WTC11 (cell line): Measurements from ENCODE around the gene EBLN2. TPM values are rescaled to one million over a fixed set of nuclear protein-coding genes. Genes with fewer than 3 reads are reported as not detected.

Experiments used
- ATAC-seq: fragments of 200-7000 bp; cut with Tn5 transposase; 2 replicates; pipeline ENCODE4 v1.10.0; 2021; ENCODE audit warnings: mild to moderate bottlenecking, moderate library complexity
- CTCF ChIA-PET: fragments of 300-600 bp; sonication (Branson Sonifier 250); formaldehyde crosslinking; loops from one replicate; lab custom pipeline; 2021; ENCODE audit warnings: antibody characterized with exemption; lab: Charles Lee
- POLR2A ChIA-PET: fragments of 350-600 bp; sonication (Branson Sonifier 250); formaldehyde crosslinking; loops from one replicate; lab custom pipeline; 2021; ENCODE audit warnings: antibody characterized with exemption; lab: Charles Lee
- DNase-seq: peaks from one replicate; pipeline ENCODE4 v3.0.0; 2021; ENCODE audit warnings: low spot score
- H3K27ac Mint-ChIP-seq: 2 replicates; pipeline ENCODE4 v1.8.0; 2021; ENCODE audit warnings: mixed read lengths
- H3K27me3 Mint-ChIP-seq: 2 replicates; pipeline ENCODE4 v1.8.0; 2021; ENCODE audit warnings: low read depth, mild to moderate bottlenecking, moderate library complexity, mixed read lengths
- H3K36me3 Mint-ChIP-seq: 2 replicates; pipeline ENCODE4 v1.8.0; 2021; ENCODE audit warnings: mixed read lengths
- H3K4me1 Mint-ChIP-seq: 2 replicates; pipeline ENCODE4 v1.8.0; 2022; ENCODE audit warnings: mixed read lengths
- H3K4me3 Mint-ChIP-seq: 2 replicates; pipeline ENCODE4 v1.8.0; 2021; ENCODE audit warnings: mild to moderate bottlenecking, moderate library complexity, mixed read lengths
- H3K9me3 Mint-ChIP-seq: 2 replicates; pipeline ENCODE4 v1.8.0; 2021; ENCODE audit warnings: mixed read lengths
- KAT7 ChIP-seq: sonication (generic); formaldehyde crosslinking; IDR thresholded peaks from 2 replicates; pipeline ENCODE4 v1.8.1; 2023; ENCODE audit warnings: missing genetic modification reagents, mild to moderate bottlenecking, borderline replicate concordance
- OVOL2 ChIP-seq: fragments of 250-450 bp; sonication (Bioruptor Pico); IDR thresholded peaks from 2 replicates; pipeline ENCODE4 v1.9.0; 2021; ENCODE audit warnings: mild to moderate bottlenecking, borderline replicate concordance
- PRRX2 ChIP-seq: fragments of 250-450 bp; sonication (Bioruptor Pico); IDR thresholded peaks from 2 replicates; pipeline ENCODE4 v1.8.0; 2021; ENCODE audit warnings: mild to moderate bottlenecking
- SMAD4 ChIP-seq: sonication (generic); formaldehyde crosslinking; IDR thresholded peaks from 2 replicates; pipeline ENCODE4 v1.8.0; 2022; ENCODE audit warnings: mild to moderate bottlenecking, missing genetic modification reagents
- SOX15 ChIP-seq: fragments of 250-450 bp; sonication (Bioruptor Pico); IDR thresholded peaks from 2 replicates; pipeline ENCODE4 v1.9.0; 2021; ENCODE audit warnings: mild to moderate bottlenecking
- ZNF317 ChIP-seq: sonication (generic); formaldehyde crosslinking; IDR thresholded peaks from 2 replicates; pipeline ENCODE4 v1.8.1; 2023; ENCODE audit warnings: low read depth, mild to moderate bottlenecking, moderate library complexity, missing genetic modification reagents, borderline replicate concordance
- ZNF396 ChIP-seq: fragments of 250-450 bp; sonication (Bioruptor Pico); IDR thresholded peaks from 2 replicates; pipeline ENCODE4 v1.8.0; 2021; ENCODE audit warnings: mild to moderate bottlenecking, moderate library complexity, borderline replicate concordance
- ZNF416 ChIP-seq: fragments of 250-450 bp; sonication (Bioruptor Pico); IDR thresholded peaks from 2 replicates; pipeline ENCODE4 v1.9.0; 2021; ENCODE audit warnings: mild to moderate bottlenecking, inconsistent platforms
- total RNA-seq: library from RNA; stranded (reverse); gene quantifications from 3 replicates; pipeline ENCODE4 v1.2.3, GENCODE V29; 2021
- TF ChIP-seq, protein P1 (sequence below): sonication (generic); formaldehyde crosslinking; IDR thresholded peaks from 2 replicates; pipeline ENCODE4 v1.8.1; 2023; ENCODE audit warnings: mild to moderate bottlenecking, missing genetic modification reagents
- TF ChIP-seq, protein P2 (sequence below): fragments of 200-600 bp; IDR thresholded peaks from 2 replicates; pipeline ENCODE4 v1.8.0; 2022; ENCODE audit warnings: antibody characterized with exemption
- TF ChIP-seq, protein P3 (sequence below): sonication (generic); formaldehyde crosslinking; IDR thresholded peaks from 2 replicates; pipeline ENCODE4 v1.8.0; 2023; ENCODE audit warnings: missing genetic modification reagents, mild to moderate bottlenecking, borderline replicate concordance
- TF ChIP-seq, protein P4 (sequence below): sonication (generic); formaldehyde crosslinking; IDR thresholded peaks from 2 replicates; pipeline ENCODE4 v1.8.1; 2022; ENCODE audit warnings: mild to moderate bottlenecking, moderate library complexity, missing genetic modification reagents
- TF ChIP-seq, protein P5 (sequence below): sonication (generic); formaldehyde crosslinking; IDR thresholded peaks from 2 replicates; pipeline ENCODE4 v1.8.0; 2022; ENCODE audit warnings: mild to moderate bottlenecking, missing genetic modification reagents
- TF ChIP-seq, protein P6 (sequence below): fragments of 250-450 bp; sonication (Bioruptor Pico); IDR thresholded peaks from 2 replicates; pipeline ENCODE4 v1.8.0; 2021; ENCODE audit warnings: mild to moderate bottlenecking

Gene EBLN2
- total RNA-seq, 1 experiment from 2014 or later = 4.3 TPM

DNA sequence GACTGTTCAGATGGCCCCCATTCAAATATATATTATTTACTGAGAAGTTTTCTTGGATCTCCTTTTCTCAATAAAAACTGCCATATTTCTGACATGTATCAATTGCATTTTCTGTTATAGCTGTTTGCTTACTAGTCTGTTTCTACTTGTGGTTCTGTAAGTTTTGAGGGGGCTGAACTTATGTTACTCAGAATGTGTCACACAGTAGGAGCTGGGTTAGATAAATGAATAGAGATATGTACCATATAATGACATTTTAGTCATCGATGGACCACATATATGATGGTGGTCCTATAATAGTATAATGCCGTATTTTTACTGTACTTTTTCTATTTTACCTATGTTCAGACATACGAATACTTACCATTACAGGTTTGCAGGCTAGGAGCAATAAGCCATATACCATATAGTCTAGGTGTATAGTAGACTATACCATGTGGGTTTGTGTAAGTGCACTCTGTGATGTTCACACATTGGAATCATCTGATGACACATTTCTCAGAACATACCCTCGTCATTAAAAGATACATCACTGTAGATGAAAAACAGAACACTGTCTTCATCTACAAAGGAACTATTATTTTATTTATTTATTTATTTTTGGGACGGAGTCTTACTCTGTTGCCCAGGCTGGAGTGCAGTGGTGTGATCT is 42.5 kb upstream of the EBLN2 start (continued):
- TF ChIP-seq, protein P1, sequence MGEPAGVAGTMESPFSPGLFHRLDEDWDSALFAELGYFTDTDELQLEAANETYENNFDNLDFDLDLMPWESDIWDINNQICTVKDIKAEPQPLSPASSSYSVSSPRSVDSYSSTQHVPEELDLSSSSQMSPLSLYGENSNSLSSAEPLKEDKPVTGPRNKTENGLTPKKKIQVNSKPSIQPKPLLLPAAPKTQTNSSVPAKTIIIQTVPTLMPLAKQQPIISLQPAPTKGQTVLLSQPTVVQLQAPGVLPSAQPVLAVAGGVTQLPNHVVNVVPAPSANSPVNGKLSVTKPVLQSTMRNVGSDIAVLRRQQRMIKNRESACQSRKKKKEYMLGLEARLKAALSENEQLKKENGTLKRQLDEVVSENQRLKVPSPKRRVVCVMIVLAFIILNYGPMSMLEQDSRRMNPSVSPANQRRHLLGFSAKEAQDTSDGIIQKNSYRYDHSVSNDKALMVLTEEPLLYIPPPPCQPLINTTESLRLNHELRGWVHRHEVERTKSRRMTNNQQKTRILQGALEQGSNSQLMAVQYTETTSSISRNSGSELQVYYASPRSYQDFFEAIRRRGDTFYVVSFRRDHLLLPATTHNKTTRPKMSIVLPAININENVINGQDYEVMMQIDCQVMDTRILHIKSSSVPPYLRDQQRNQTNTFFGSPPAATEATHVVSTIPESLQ = no peak

DNA sequence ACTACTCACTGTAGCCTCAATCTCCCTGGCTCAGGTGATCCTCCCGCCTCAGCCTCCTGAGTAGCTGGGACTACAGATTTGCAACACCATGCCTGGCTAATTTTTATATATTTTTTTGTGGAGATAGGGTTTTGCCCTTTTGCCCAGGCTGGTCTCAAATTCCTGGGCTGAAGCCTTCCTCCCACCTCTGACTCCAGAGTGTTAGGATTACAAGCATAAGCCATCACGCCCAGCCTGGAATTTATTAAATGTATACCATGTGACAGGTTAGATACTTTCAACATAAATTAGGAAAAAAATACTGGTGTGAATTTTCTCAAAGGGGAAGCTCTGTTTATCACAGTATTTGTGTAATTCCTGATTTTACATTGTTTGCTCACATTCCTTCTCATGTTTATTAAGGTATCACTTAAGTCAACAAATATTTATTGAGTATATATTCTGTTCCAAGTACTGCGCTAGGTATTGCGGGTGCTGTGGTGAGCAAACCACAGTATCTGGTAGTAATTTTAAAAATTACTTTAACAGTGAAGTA is 40.1 kb upstream of the EBLN2 start:
- CTCF ChIA-PET = interaction anchor here (0.7 to 1.9 kb wide), 3 partner anchors 24 to 138 kb away, joined by 3 to 6 read pairs (median 3); partner anchors contain the start of gene PPP4R2
- no peaks in the 10 kb centered on the region for H3K27me3 Mint-ChIP-seq
- TF ChIP-seq ZNF416 (no peak), OVOL2 (CRISPR knock-in tag) (no peak), KAT7 (CRISPR knock-in tag) (no peak), ZNF317 (no peak), ZNF396 (CRISPR knock-in tag) (no peak), SMAD4 (no peak), PRRX2 (CRISPR knock-in tag) (no peak), SOX15 (CRISPR knock-in tag) (no peak)
- TF ChIP-seq, protein P2, sequence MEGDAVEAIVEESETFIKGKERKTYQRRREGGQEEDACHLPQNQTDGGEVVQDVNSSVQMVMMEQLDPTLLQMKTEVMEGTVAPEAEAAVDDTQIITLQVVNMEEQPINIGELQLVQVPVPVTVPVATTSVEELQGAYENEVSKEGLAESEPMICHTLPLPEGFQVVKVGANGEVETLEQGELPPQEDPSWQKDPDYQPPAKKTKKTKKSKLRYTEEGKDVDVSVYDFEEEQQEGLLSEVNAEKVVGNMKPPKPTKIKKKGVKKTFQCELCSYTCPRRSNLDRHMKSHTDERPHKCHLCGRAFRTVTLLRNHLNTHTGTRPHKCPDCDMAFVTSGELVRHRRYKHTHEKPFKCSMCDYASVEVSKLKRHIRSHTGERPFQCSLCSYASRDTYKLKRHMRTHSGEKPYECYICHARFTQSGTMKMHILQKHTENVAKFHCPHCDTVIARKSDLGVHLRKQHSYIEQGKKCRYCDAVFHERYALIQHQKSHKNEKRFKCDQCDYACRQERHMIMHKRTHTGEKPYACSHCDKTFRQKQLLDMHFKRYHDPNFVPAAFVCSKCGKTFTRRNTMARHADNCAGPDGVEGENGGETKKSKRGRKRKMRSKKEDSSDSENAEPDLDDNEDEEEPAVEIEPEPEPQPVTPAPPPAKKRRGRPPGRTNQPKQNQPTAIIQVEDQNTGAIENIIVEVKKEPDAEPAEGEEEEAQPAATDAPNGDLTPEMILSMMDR = no peak
- TF ChIP-seq, protein P1 = no peak
- TF ChIP-seq, protein P3, sequence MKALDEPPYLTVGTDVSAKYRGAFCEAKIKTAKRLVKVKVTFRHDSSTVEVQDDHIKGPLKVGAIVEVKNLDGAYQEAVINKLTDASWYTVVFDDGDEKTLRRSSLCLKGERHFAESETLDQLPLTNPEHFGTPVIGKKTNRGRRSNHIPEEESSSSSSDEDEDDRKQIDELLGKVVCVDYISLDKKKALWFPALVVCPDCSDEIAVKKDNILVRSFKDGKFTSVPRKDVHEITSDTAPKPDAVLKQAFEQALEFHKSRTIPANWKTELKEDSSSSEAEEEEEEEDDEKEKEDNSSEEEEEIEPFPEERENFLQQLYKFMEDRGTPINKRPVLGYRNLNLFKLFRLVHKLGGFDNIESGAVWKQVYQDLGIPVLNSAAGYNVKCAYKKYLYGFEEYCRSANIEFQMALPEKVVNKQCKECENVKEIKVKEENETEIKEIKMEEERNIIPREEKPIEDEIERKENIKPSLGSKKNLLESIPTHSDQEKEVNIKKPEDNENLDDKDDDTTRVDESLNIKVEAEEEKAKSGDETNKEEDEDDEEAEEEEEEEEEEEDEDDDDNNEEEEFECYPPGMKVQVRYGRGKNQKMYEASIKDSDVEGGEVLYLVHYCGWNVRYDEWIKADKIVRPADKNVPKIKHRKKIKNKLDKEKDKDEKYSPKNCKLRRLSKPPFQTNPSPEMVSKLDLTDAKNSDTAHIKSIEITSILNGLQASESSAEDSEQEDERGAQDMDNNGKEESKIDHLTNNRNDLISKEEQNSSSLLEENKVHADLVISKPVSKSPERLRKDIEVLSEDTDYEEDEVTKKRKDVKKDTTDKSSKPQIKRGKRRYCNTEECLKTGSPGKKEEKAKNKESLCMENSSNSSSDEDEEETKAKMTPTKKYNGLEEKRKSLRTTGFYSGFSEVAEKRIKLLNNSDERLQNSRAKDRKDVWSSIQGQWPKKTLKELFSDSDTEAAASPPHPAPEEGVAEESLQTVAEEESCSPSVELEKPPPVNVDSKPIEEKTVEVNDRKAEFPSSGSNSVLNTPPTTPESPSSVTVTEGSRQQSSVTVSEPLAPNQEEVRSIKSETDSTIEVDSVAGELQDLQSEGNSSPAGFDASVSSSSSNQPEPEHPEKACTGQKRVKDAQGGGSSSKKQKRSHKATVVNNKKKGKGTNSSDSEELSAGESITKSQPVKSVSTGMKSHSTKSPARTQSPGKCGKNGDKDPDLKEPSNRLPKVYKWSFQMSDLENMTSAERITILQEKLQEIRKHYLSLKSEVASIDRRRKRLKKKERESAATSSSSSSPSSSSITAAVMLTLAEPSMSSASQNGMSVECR = no peak
- TF ChIP-seq, protein P4, sequence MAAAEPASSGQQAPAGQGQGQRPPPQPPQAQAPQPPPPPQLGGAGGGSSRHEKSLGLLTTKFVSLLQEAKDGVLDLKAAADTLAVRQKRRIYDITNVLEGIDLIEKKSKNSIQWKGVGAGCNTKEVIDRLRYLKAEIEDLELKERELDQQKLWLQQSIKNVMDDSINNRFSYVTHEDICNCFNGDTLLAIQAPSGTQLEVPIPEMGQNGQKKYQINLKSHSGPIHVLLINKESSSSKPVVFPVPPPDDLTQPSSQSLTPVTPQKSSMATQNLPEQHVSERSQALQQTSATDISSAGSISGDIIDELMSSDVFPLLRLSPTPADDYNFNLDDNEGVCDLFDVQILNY (CRISPR knock-in tag) = no peak
- TF ChIP-seq, protein P5, sequence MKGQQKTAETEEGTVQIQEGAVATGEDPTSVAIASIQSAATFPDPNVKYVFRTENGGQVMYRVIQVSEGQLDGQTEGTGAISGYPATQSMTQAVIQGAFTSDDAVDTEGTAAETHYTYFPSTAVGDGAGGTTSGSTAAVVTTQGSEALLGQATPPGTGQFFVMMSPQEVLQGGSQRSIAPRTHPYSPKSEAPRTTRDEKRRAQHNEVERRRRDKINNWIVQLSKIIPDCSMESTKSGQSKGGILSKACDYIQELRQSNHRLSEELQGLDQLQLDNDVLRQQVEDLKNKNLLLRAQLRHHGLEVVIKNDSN (CRISPR knock-in tag) = no peak
- TF ChIP-seq, protein P6, sequence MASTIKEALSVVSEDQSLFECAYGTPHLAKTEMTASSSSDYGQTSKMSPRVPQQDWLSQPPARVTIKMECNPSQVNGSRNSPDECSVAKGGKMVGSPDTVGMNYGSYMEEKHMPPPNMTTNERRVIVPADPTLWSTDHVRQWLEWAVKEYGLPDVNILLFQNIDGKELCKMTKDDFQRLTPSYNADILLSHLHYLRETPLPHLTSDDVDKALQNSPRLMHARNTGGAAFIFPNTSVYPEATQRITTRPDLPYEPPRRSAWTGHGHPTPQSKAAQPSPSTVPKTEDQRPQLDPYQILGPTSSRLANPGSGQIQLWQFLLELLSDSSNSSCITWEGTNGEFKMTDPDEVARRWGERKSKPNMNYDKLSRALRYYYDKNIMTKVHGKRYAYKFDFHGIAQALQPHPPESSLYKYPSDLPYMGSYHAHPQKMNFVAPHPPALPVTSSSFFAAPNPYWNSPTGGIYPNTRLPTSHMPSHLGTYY (CRISPR knock-in tag) = no peak
- POLR2A ChIA-PET = no interaction called here
- no peak overlapping the region for H3K27ac Mint-ChIP-seq
- no peaks in the 10 kb centered on the region for H3K9me3 Mint-ChIP-seq
- DNase-seq = no peak
- H3K4me1 Mint-ChIP-seq = peaks cover 63% of the 10 kb centered on the region
- H3K36me3 Mint-ChIP-seq = no peaks in the 10 kb centered on the region
- no peak for ATAC-seq
- H3K4me3 Mint-ChIP-seq = no peak overlapping the region
